Adrenal gland (tissue), 5 donors: Measurements from ENCODE around the gene ZNF564.
A peak's percentile ranks its signal among the peaks of the same experiment; 100 is the strongest.

Experiments used
- CTCF ChIP-seq, 6 experiments: fragments of 450-650 bp in 4 of 6; fragments of 200-600 bp in 2 of 6; sonication (generic) in 1 of 6; IDR thresholded peaks; 1 replicate in 5 of 6; 2 replicates in 1 of 6; pipeline versions ENCODE4 v1.5.1 to v1.8.0; 2016 to 2021; ENCODE audit warnings: antibody characterized with exemption in 6 of 6, mild to moderate bottlenecking in 2 of 6, moderate library complexity in 1 of 6
- POLR2A ChIP-seq, 2 donors: fragments of 450-650 bp; IDR thresholded peaks; one replicate each; pipeline ENCODE4 v1.6.1; 2017; ENCODE audit warnings: antibody characterized with exemption in 2 of 2, mild to moderate bottlenecking in 2 of 2, moderate library complexity in 1 of 2
- donor health status: DM: no; HTN: no; CAD: no.

GRCh38 chr19:12564016-12564664 is 12.9 kb upstream of the ZNF564 start:
- TF ChIP-seq CTCF (IDR thresholded peaks at IDR 0.05), result peak; percentile 85 to 97 (median 92)
- no peak for TF ChIP-seq POLR2A (IDR thresholded peaks at IDR 0.05)
